Subcutaneous adipose tissue (tissue), 4 donors: ENCODE data around the gene GPR108. TPM values are rescaled to one million over a fixed set of nuclear protein-coding genes. Genes with fewer than 3 reads are reported as not detected.

Source experiments
- CTCF ChIP-seq: fragments of 450-650 bp; IDR thresholded peaks from one replicate; pipeline ENCODE4 v1.5.1; 2016; ENCODE audit warnings: low read depth, mild to moderate bottlenecking, control low read depth, antibody characterized with exemption, moderate library complexity
- total RNA-seq, 4 donors: library from RNA; depleted of rRNA; stranded (reverse); fragments of >200 nt; gene quantifications; one replicate each; pipeline ENCODE4 v1.1.0, GENCODE V29; 2016

GPR108 gene
- total RNA-seq, 4 donors from 2014 or later, result 31.0 to 62.9 (median 45.6) TPM

- no peak for TF ChIP-seq CTCF
Observed at GRCh38 chr19:6692027-6692426, 45.4 kb downstream of the GPR108 start.

GRCh38 chr19:6691342-6691741, 46.0 kb downstream of the GPR108 start:
- no peak for TF ChIP-seq CTCF

DNA sequence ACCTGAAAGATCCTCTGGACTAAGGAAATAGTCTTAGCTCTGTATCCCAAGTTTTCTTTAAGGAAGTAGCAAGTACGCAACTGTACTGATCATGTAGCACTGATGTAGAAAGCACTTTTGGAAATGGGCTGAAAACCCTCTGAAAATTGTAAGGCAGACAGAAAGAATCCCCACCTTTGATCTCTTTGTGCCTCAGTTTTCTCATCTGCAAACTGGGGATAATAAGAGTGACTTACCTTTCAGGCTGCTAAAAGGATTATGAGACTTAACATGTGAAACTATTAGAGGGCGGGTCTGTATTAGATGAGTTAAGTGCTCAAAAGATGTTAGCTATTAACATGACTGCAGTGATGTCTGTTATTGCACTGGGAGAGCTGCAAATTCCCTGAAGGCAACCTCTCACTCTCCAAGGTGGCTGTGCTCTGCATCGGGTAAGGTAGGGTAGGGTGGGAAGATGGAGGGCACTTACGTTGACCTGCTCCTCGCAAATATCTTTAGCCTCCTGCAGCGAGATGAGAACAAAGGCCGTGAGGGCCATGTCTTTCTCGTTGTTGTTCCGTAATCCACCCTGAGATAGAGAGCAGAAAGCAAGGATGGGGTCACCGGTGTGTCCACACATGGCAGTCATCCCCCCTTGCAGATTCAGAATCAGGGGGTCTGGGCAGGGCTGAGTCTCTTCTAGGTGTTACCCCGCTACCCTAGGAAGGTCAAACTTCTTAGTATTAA, 47.1 kb downstream of the GPR108 start:
- no peak for TF ChIP-seq CTCF

GRCh38 chr19:6687114-6687513, 50.3 kb downstream of the GPR108 start:
- TF ChIP-seq CTCF, result no peak

GRCh38 chr19:6686628-6686975, 50.8 kb downstream of the GPR108 start:
- TF ChIP-seq CTCF, result no peak

DNA sequence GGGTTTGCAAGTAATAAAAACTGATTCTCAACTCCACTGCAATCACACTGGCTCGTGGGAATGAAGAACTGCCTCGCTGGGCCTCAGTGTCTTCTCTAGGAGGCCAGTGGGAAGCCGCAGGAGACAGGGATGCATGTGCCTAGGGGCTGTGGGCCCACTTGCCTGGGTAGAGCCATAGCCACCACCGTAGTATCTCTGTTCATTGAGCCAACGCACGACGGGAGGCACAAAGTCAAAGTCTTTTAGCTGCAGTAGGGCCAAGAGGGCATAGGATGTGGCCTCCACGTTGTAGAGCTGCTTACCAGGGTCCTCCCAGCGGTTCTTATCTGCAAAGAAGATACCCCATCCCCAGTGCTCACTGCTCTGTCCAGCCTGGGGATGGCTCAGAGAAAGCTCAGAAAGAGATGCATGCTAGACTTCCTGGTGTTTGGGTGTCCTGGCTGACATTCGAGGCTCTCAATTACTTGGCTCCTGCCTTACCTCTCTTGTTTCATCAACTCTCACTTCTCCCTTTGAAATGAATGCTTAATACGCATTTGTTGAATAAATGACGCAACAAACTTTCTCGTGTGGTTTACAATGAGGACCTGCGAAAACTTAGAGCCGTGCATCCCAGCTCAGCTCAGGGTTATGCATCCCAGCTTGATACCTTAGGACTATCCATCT, 51.3 kb downstream of the GPR108 start:
- no peak for TF ChIP-seq CTCF

- no peak for TF ChIP-seq CTCF
Observed at GRCh38 chr19:6685482-6685881, 51.9 kb downstream of the GPR108 start.
